ENCODE results near the gene HSD11B1L.

GRCh38 chr19:5644037-5644436 is 36.8 kb upstream of the HSD11B1L start:
- no peak for TF ChIP-seq CTCF (IDR thresholded peaks at IDR 0.05)
- no peak for TF ChIP-seq POLR2A (IDR thresholded peaks at IDR 0.05)
